ENCODE results near the gene DEFB126.

- TF ChIP-seq EZH2 (IDR thresholded peaks at IDR 0.05; ENCODE audit: borderline replicate concordance, low read length), result no peak
- no peak for TF ChIP-seq CTCF (IDR thresholded peaks at IDR 0.05; ENCODE audit: low read length)
These were observed 22.2 kb downstream of the DEFB126 start for GRCh38 chr20:164618-165017.

Data from OCI-LY1 (cell line).